ENCODE results near the gene DUSP1.

DUSP1 gene

DNA sequence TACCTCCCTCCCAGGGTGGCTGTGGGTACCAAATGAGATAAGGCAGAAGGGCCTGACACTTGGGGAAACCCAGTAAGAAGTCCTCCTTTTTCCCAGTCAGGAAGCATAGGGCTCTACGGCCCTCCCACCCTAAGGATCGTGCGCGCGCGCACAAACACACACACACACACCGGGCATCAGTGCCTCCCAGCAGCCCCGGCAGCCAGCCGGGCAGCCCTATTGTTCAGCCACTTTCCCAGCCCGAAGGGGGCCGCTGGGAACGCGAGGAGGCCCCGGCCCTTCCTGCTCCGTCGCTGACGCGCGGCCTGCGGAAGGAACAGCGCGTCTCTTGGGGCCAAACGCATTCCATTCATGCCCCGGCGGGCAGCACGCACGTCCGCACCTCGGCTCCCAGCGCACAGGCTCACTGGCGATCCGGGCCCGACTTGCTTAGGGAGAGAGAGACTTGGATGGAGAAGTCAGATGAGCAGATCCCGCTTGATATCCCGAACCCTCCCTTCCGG, 22.6 kb downstream of the DUSP1 start:
- no peak for ATAC-seq (ENCODE audit: low read depth)

DNA sequence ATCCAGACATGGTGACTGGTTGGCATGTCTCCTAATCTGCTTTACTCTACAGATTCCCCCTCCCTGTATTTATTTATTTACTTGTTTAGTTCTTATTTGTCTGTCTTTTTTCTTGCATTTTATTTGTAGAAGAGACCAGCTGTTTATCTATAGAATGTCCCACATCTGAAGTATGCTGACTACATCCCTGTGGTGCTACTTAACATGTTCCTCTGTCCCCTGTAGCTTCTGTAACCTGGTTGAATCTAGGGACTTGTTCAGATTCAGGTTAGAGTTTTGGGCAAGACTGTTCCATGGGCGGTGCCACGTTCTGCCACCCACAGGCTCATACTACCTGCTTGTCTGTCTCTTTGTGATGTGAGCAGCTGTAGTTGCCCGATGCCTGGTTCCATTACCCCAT, 23.5 kb downstream of the DUSP1 start:
- no peaks in the 10 kb centered on the region for H3K27me3 ChIP-seq (ENCODE audit: insufficient read depth, poor library complexity, severe bottlenecking)
- ATAC-seq (ENCODE audit: low read depth) (no peak), DNase-seq (ENCODE audit: low spot score) (no peak)
- no peak overlapping the region for H3K27ac ChIP-seq (ENCODE audit: poor library complexity, severe bottlenecking)
- TF ChIP-seq, protein P1, sequence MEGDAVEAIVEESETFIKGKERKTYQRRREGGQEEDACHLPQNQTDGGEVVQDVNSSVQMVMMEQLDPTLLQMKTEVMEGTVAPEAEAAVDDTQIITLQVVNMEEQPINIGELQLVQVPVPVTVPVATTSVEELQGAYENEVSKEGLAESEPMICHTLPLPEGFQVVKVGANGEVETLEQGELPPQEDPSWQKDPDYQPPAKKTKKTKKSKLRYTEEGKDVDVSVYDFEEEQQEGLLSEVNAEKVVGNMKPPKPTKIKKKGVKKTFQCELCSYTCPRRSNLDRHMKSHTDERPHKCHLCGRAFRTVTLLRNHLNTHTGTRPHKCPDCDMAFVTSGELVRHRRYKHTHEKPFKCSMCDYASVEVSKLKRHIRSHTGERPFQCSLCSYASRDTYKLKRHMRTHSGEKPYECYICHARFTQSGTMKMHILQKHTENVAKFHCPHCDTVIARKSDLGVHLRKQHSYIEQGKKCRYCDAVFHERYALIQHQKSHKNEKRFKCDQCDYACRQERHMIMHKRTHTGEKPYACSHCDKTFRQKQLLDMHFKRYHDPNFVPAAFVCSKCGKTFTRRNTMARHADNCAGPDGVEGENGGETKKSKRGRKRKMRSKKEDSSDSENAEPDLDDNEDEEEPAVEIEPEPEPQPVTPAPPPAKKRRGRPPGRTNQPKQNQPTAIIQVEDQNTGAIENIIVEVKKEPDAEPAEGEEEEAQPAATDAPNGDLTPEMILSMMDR (IDR thresholded peaks at IDR 0.05; ENCODE audit: poor library complexity, severe bottlenecking), result no peak
- no peaks in the 10 kb centered on the region for H3K9me3 ChIP-seq (ENCODE audit: severe bottlenecking)
- H3K4me3 ChIP-seq (ENCODE audit: severe bottlenecking), result no peak overlapping the region
- H3K36me3 ChIP-seq (ENCODE audit: low read depth), result no peaks in the 10 kb centered on the region
- H3K4me1 ChIP-seq (ENCODE audit: insufficient read depth, poor library complexity, severe bottlenecking), result no peaks in the 10 kb centered on the region

More for the DNA sequence above, 22.6 kb downstream of the DUSP1 start:
- H3K36me3 ChIP-seq (ENCODE audit: low read depth), result no peaks in the 10 kb centered on the region
- no peak for DNase-seq (ENCODE audit: low spot score)
- H3K27ac ChIP-seq (ENCODE audit: poor library complexity, severe bottlenecking), result no peak overlapping the region
- no peaks in the 10 kb centered on the region for H3K4me1 ChIP-seq (ENCODE audit: insufficient read depth, poor library complexity, severe bottlenecking)
- no peak overlapping the region for H3K4me3 ChIP-seq (ENCODE audit: severe bottlenecking)
- H3K9me3 ChIP-seq (ENCODE audit: severe bottlenecking), result no peaks in the 10 kb centered on the region
- no peaks in the 10 kb centered on the region for H3K27me3 ChIP-seq (ENCODE audit: insufficient read depth, poor library complexity, severe bottlenecking)
- TF ChIP-seq, protein P1 (IDR thresholded peaks at IDR 0.05; ENCODE audit: poor library complexity, severe bottlenecking), result no peak

DNA sequence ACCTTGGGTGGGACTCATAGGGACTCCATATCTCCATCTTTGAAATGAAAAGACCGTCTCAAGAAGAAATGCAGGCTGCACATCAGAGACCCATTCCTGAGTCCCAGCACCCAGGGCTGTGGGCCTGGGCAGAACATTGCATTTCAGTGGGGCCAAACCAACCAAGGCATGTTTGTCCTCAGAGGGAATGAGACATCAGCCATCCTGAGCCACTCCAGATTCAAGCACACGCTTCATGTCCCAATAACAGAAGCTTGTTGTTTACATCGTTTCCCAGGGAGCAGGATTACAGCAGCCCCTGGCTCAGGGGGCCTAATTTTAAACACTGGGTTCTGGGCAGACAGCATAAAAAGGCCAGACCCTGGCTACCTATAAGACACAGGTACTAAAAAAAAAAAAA, 24.3 kb downstream of the DUSP1 start:
- Histone ChIP-seq H3K27ac (ENCODE audit: poor library complexity, severe bottlenecking) (no peak overlapping the region), H3K27me3 (ENCODE audit: insufficient read depth, poor library complexity, severe bottlenecking) (no peaks in the 10 kb centered on the region), H3K36me3 (ENCODE audit: low read depth) (no peaks in the 10 kb centered on the region), H3K4me3 (ENCODE audit: severe bottlenecking) (no peak overlapping the region), H3K4me1 (ENCODE audit: insufficient read depth, poor library complexity, severe bottlenecking) (no peaks in the 10 kb centered on the region), H3K9me3 (ENCODE audit: severe bottlenecking) (no peaks in the 10 kb centered on the region)
- DNase-seq (ENCODE audit: low spot score) (no peak), ATAC-seq (ENCODE audit: low read depth) (no peak)
- TF ChIP-seq, protein P1 (IDR thresholded peaks at IDR 0.05; ENCODE audit: poor library complexity, severe bottlenecking), result no peak

DNA sequence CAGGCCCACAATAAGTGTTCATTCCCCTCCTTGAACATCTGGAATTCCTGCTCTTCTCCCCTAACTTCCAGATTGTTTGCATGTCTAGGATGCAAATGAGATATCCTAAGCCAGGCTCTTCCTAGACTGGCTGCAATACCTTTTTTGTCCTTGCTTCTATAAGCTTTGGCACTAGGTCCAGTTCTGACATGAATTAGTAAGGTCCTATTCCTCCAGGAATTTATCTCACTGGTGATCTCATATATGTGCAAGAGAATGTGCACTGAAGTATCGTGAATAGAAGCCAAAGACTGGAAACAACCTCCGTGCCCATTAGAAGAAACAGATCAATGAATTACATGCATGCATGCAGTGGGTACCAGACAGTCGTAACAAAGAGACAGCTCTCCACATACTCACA, 25.2 kb downstream of the DUSP1 start:
- Histone ChIP-seq H3K4me1 (ENCODE audit: insufficient read depth, poor library complexity, severe bottlenecking) (peaks cover 5% of the 10 kb centered on the region), H3K9me3 (ENCODE audit: severe bottlenecking) (no peaks in the 10 kb centered on the region), H3K27me3 (ENCODE audit: insufficient read depth, poor library complexity, severe bottlenecking) (no peaks in the 10 kb centered on the region), H3K4me3 (ENCODE audit: severe bottlenecking) (no peak overlapping the region), H3K36me3 (ENCODE audit: low read depth) (no peaks in the 10 kb centered on the region), H3K27ac (ENCODE audit: poor library complexity, severe bottlenecking) (no peak overlapping the region)
- no peak for DNase-seq (ENCODE audit: low spot score)
- no peak for ATAC-seq (ENCODE audit: low read depth)
- TF ChIP-seq, protein P1 (IDR thresholded peaks at IDR 0.05; ENCODE audit: poor library complexity, severe bottlenecking), result no peak

DNA sequence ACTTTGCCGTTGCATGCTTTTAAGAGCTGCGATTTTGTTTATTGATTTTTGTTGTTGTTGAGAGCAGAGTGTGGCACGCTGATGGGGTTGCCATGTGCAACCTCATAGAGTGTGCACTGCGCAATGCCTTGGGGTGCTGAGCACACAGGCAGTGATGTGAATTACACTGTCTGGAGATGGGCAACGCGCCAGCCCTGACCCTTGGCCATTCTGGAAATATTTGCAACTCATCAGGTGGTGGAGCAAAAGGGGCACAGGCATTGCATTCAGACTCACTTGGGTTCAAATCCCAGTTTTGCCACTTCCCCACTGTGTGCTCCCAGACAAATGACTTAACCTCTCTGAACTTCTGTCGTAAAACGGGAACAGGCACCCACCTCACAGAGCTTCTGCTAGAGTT, 25.6 kb downstream of the DUSP1 start:
- ATAC-seq (ENCODE audit: low read depth) (no peak), DNase-seq (ENCODE audit: low spot score) (no peak)
- H3K27ac ChIP-seq (ENCODE audit: poor library complexity, severe bottlenecking), result no peak overlapping the region
- H3K9me3 ChIP-seq (ENCODE audit: severe bottlenecking), result no peaks in the 10 kb centered on the region
- no peak overlapping the region for H3K4me3 ChIP-seq (ENCODE audit: severe bottlenecking)
- H3K27me3 ChIP-seq (ENCODE audit: insufficient read depth, poor library complexity, severe bottlenecking), result no peaks in the 10 kb centered on the region
- H3K36me3 ChIP-seq (ENCODE audit: low read depth), result no peaks in the 10 kb centered on the region
- peaks cover 9% of the 10 kb centered on the region for H3K4me1 ChIP-seq (ENCODE audit: insufficient read depth, poor library complexity, severe bottlenecking)
- TF ChIP-seq, protein P1 (IDR thresholded peaks at IDR 0.05; ENCODE audit: poor library complexity, severe bottlenecking), result no peak
